Heart left ventricle (tissue), 13 donors: ENCODE measurements around the gene HRAS.

Experiments used
- CTCF ChIP-seq, 12 donors: fragments of 200-600 bp; sonication (generic) in 4 of 12; IDR thresholded peaks; one replicate each; pipeline versions ENCODE4 v1.5.0 to v1.8.0; 2018 to 2022; ENCODE audit warnings: antibody characterized with exemption in 12 of 12, mild to moderate bottlenecking in 5 of 12
- POLR2A ChIP-seq, 2 donors: fragments of 450-650 bp; IDR thresholded peaks; one replicate each; pipeline ENCODE4 v1.6.1; 2017; ENCODE audit warnings: antibody characterized with exemption in 2 of 2, mild to moderate bottlenecking in 2 of 2, moderate library complexity in 2 of 2
- donor health status: ischemic (EF 13 %, LVEDD 7.1; RV severe dilation, severe dysfunction).
- donor health status: DM: no; HTN: yes; CAD: no.
- donor health status: DM: no; HTN: no; CAD: no.
- donor health status: ischemic (EF 25% LVEDD 6.9; RV normal size, moderate dysfunction).
- donor health status: ischemic (EF 25% LVEDD 5.7; RV mildly dilated, moderate dysfunction).
- donor health status: ischemic (EF 35%, LVEDD 5.7; RV mildly dilated, moderate dysfunction).
- donor health status: nonischemic (EF 11% LVEDD 7.7; RV severe dilation, severe dysfunction).
- donor health status: DM: yes; HTN: yes; CAD: no.
- donor health status: PGD.
- donor health status: ischemic (EF 29% LVEDD 5.4; RV normal size, mild dysfunction).
- donor health status: nonischemic (EF 23%, LVEDD 6.1; RV moderate dilation, normal function).

- TF ChIP-seq CTCF (IDR thresholded peaks at IDR 0.05) (no peak), POLR2A (IDR thresholded peaks at IDR 0.05) (no peak)
These were observed 4.7 kb upstream of the HRAS start for GRCh38 chr11:539971-540481.
